HL-60/S4 treated with retinoic acid at 250 ng/mL for 4 days and 3 days (cell line): Measurements from ENCODE around the gene RAF1.
"Not testable (repeated sequence)": the region's sequence is repeated elsewhere in the genome, so short reads cannot be mapped to it uniquely, and the experiment has no call there.

Experiments
- in situ Hi-C: fragments of 300-500 bp; cut with MboI; formaldehyde crosslinking; loops from 2 replicates; pipeline ENCODE4 v1.7.0; 2022; ENCODE audit warnings: low sequenced_read_pairs

The RAF1 gene

DNA sequence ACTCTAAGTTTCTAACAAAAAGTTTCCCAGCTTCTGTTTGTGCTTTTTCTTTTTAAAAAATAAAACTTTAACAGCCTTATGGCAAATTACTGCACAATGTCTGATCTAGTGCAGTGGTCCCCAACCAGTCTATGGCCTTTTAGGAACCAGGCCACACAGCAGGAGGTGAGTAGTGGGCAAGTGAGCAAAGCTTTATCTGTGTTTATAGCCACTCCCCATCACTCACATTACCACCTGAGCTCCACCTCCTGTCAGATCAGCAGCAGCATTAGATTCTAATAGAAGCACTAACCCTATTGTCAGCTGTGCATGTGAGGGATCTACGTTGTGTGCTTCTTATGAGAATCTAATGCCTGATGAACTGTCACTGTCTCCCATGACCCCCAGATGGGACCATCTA is 101.5 kb downstream of the RAF1 start:
- in situ Hi-C loops, result no loop called here

DNA sequence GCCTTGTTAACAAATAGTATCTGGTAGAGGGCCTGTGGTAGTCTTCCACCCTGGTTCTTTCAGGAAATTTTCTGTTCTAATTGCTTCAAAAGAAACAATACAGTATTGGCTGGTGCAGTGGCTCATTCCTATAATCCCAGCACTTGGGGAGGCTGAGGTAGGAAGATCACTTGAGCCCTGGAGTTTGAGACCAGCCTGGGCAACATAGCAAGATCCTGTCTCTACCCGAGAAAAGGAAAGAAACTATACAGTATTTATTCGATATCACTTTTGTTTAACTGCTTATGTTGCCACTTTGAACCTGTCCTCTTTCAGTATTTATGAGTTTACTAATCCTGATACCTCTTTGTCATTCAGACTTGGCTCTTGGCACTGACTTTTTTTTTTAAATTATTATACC is 102.5 kb downstream of the RAF1 start:
- in situ Hi-C loops, result no loop called here

DNA sequence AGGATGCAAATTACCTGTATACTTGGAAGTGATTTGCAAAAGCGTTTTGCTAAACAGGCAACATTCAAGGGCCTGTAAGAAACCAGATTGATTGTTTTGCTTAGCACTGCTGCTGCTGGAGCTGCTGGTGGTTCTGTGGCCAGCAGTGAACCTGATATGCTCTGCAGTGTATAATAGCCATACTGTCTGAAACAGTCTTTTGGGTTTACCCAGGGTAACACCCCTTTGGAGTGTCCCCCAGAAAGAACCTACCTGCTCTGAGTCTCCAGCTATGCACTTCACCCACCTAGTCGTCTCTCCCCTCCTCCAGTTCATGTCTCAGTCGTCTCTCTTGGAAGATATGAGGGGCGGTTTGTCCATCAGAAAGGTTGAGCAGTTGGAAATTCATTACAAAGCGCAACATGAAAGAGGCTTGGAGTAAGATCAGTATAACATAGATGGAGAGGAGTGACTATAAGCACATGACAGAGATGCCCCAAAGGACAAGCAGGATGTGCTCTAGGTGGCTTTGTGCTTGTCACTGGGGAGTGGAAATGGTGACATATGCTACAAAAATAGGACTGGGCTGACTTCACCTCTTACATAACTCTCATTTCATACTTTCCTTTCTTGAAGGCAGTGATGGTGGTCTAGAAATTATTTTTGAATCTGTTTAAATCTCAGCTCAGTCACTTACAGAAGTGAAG is 103.3 kb downstream of the RAF1 start:
- in situ Hi-C loops, result no loop called here

DNA sequence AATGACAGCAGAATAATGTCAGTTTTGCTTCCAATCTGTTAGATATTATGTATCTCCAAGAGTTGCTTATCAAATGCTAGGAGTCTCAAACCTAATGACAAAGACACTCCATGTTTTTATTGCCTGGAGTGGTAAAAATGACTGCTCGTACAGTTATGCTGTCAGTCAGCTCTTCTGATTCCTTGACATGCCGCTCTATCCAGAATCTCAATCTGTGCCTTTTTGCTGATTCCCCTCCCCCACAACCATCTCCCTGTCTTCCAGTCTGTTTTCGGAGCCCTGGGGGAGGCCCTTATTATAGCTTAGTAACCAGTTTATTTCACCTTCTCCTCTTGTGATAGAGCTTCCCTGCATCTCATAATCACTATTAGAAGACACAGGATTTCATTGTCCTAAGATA is 104.4 kb downstream of the RAF1 start:
- in situ Hi-C loops, result no loop called here

DNA sequence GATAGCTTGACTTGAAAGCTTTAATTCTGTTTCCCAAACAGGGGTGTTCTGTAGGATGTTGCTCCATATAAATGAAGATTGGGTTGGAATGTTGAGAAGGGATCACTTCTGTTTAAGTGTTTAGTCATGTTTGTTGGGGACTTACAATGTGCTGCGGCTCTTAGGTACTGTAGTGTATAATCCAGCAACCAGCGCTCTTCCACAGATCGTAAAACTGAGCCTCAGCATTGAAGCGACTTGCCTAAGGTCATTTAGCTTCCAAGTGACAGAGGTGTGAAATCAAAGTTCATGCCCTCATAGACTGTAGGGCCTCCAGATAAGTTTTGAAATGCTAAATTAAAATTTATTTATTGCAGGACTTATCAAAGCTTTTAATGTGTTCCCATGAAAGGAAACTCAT is 105.2 kb downstream of the RAF1 start:
- in situ Hi-C loops, result no loop called here

- in situ Hi-C loops, result no loop called here
Observed at GRCh38 chr3:12557473-12558100, 106.3 kb downstream of the RAF1 start.

DNA sequence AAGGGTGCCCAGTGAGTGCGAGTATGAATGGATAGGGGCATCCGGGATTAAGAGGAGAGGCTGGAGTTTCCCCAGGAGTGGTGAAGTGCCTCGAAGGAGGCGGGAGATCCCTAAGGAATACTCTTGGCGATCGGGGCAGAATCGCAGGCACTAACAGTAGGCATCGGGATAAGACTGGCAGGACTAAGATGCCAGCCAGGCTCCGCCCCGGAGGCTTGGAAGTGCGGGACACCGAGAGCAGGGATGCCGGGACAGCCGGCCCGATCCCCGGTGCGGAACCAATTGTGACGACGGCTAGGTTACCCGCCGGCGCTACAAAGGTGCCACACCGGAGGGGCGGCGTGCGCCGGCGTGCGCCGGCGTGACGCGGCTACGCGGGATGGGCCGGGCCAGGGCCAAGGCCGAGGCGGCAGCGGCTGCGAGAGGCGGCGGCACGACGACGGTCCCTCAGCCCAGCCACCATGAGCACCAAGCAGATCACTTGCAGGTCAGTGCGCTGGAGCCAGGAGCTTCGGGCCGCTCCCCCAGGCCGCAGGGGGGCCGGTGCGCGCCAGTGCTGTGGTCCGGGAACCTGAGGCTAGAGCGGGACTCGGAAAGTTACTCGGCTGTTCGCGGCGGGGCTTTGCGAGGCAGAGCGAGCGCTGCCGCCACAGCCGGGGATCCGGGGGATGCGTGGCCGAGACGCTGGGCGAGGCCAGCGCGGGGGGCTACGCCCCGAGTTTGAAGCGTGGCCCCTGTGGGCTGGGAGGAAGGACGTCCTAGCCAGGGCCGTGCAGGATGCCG is 107.0 kb downstream of the RAF1 start, which contains the start of gene MKRN2:
MKRN2 (plus strand) TSS at position 398 of the 783 bp plus-strand sequence; CDS start at position 462, 64 bp downstream.
- in situ Hi-C loops, result no loop called here

DNA sequence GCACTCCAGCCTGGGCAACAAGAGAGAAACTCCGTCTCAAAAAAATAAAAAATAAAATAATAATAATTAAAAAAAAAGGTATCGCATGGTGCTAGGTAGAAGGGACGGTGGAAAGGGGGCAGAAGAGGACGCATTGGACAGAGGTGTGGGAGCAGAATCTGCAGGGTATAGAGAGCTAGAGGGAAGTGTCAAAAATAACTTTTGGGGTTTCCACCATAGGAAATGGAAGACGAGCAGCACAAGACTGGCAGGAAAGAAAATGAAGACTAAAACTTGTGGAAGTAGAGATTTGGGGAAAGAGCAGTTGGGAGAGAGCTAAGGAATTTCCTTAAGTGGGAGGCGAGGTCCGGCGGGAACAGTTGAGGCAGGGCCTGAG is 107.6 kb downstream of the RAF1 start:
- in situ Hi-C loops, result no loop called here

GRCh38 chr3:12553921-12554391 is 110.0 kb downstream of the RAF1 start:
- in situ Hi-C loops, result no loop called here

DNA sequence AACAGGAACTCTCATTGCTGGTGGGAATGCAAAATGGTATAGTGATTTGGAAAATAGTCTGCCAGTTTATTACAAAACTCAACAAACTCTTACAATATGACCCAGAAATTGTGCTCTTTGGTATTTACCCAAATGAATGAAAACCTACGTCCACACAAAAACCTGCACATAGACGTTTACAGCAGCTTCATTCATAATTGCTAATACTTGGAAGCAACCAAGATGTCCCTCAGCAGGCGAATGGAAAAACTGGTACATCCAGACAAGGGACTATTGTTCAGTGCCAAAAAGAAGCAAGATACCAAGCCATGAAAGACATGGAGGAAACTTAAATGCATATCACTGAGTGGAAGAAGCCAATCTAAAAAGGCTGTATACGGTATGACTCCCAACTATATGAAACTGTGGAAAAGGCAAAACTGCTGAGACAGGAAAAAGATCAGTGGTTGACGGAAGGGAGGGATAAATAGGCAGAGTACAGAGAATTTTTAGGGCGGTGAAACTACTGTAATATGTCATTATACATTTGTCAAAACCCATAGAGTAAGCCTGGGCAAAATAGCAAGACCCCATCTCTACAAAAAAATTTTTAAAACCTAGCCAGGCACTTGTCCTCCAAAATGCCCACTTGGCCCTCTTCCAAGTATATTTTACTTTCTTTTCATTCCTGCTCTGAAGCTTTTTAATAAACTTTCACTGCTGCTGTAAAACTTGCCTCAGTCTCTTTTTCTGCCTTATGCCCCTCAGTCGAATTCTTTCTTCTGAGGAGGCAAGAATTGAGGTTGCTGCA is 113.8 kb downstream of the RAF1 start:
- in situ Hi-C loops, result no loop called here

DNA sequence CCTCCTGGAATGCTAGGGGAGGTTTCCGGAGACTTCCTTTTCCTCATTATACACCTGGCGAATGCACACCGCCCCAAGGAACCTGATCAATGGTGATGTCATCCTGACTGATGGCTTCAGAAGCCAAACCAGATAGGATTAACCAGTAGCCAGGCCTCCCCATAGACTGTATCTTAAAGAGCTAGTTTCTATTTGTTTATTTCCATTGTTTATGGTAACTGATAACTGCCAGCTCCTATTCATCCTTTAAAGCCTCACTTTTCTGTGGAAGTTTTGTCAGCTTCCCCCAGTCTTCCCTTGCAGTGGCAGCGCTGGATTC is 118.5 kb downstream of the RAF1 start, which contains the start of gene MKRN2OS:
MKRN2OS (minus strand) TSS at position 27 of the 319 bp plus-strand sequence. CDS start 35 bp downstream, outside the sequence.
- in situ Hi-C loops, result no loop called here

DNA sequence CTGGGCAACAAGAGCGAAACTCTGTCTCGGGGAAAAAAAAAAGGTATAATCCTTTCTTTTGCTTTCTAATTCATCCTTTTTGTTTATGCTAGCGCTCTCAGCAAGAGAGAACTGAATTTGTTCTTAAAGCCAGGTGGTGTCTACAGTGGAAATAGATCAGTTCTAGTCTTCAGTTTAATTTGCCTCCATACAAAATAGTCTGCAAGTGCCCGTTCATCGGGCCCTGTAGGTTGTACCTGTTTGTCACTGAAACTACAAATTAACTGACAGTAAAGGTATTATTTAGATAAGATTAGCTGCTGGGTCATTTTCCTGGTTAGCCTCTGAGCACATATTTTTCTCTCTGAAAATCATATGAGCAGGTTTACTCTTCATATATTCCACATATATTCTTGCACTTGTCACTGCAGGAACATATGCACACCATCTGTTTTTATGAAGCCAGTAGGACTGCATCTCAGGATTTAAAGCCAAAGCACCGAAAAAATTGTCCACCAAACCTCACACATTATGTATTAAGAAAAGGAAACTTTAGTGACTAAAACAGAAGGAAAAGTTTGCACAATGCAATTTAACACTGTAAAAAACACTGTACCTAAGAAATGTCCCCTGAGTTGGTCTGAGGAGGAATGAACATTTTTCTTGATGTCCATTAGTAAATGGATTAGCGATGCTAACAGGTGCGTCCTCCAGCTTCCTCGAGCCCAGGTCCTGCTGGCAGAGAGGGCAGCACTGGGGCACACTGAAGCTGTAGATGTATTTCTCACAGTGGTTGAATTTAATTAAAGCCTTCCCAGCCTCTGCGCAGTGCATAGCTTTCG is 119.1 kb downstream of the RAF1 start:
- in situ Hi-C loops, result no loop called here

DNA sequence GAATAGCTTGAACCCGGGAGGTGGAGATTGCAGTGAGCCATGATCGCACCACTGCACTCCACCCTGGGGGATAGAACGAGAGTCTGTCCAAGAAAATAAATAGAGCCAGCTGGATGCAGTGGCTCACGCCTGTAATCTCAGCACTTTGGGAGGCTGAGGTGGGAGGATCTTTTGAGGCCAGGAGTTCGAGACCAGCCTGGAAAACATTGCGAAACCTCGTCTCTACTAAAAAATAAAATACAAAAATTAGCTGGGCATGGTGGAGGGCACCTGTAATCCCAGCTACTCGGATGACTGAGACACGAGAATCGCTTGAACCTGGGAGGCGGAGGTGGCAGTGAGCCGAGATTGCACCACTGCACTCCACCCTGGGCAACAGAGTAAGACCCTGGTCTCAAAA is 120.4 kb downstream of the RAF1 start:
- in situ Hi-C loops, result not testable (repeated sequence)

- in situ Hi-C loops, result no loop called here
Observed at GRCh38 chr3:12541625-12542024, 122.3 kb downstream of the RAF1 start.

DNA sequence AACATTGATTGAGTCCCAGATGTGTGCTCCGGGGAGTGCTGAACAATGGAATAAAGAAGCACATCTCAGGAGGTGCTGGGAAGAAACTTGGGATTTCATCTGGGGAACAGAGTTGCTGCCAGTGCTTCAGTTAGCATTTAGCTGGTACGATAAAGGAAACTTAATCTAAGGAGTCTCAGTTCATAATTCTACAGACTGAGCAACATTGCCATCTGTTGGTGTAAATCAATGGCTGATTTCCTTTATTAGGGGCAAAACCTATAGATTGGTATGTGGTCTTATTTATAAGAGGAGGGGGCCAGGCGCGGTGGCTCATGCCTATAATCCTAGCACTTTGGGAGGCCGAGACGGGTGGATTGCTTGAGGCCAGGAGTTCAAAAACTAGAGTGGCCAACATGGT is 127.5 kb downstream of the RAF1 start:
- in situ Hi-C loops, result no loop called here
